Transverse colon (tissue), 4 donors: ENCODE measurements around the gene SLC35G2.

Experiments used
- POLR2A ChIP-seq: fragments of 450-650 bp; IDR thresholded peaks from one replicate; pipeline ENCODE4 v1.6.1; 2016; ENCODE audit warnings: antibody characterized with exemption, mild to moderate bottlenecking, moderate library complexity
- POLR2AphosphoS5 ChIP-seq, 3 donors: sonication (generic); formaldehyde crosslinking; IDR thresholded peaks; one replicate each; pipeline ENCODE4 v1.6.1; 2016; ENCODE audit warnings: antibody characterized with exemption in 3 of 3
- TF ChIP-seq, protein P1 (sequence below), 5 experiments: fragments of 200-600 bp in 3 of 5; fragments of 450-650 bp in 2 of 5; sonication (generic) in 3 of 5; IDR thresholded peaks; 1 replicate in 2 of 5; 2 replicates in 3 of 5; pipeline ENCODE4 v1.5.1; 2016 to 2017; ENCODE audit warnings: antibody characterized with exemption in 5 of 5, inconsistent platforms in 3 of 5, mild to moderate bottlenecking in 2 of 5, moderate library complexity in 1 of 5

DNA sequence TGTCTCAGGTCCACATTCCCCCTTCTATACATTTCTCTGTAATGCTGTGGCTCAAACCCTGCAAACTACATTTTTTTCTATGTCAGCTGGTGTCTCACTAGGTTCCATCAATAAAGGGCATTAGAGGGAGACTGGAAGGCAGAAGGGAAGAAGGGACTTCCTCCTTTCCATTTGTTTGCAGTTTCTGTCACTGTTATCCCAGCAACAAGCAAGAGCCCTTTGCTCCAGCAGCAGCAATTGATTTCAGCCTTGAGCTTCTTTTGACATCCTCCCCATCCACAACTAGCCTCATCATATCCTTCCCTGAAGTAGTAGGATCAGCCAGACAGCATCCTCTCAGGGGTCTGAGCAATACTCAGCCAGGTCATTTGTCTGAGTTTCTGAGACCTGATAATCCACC, 37.7 kb downstream of the SLC35G2 start:
- TF ChIP-seq POLR2A (no peak), POLR2AphosphoS5 (IDR thresholded peaks at IDR 0.05) (no peak)
- TF ChIP-seq, protein P1, sequence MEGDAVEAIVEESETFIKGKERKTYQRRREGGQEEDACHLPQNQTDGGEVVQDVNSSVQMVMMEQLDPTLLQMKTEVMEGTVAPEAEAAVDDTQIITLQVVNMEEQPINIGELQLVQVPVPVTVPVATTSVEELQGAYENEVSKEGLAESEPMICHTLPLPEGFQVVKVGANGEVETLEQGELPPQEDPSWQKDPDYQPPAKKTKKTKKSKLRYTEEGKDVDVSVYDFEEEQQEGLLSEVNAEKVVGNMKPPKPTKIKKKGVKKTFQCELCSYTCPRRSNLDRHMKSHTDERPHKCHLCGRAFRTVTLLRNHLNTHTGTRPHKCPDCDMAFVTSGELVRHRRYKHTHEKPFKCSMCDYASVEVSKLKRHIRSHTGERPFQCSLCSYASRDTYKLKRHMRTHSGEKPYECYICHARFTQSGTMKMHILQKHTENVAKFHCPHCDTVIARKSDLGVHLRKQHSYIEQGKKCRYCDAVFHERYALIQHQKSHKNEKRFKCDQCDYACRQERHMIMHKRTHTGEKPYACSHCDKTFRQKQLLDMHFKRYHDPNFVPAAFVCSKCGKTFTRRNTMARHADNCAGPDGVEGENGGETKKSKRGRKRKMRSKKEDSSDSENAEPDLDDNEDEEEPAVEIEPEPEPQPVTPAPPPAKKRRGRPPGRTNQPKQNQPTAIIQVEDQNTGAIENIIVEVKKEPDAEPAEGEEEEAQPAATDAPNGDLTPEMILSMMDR (IDR thresholded peaks at IDR 0.05), result no peak
